HS-27A (cell line): ENCODE measurements around the gene BTBD9.
A peak's percentile ranks its signal among the peaks of the same experiment; 100 is the strongest.

Experiments
- DNase-seq: peaks from one replicate; pipeline ENCODE4 v3.0.0-alpha.2; 2012; ENCODE audit warnings: low read depth, missing footprints

The BTBD9 gene

GRCh38 chr6:38593998-38594665 is 45.6 kb downstream of the BTBD9 start:
- no peak for DNase-seq

DNA sequence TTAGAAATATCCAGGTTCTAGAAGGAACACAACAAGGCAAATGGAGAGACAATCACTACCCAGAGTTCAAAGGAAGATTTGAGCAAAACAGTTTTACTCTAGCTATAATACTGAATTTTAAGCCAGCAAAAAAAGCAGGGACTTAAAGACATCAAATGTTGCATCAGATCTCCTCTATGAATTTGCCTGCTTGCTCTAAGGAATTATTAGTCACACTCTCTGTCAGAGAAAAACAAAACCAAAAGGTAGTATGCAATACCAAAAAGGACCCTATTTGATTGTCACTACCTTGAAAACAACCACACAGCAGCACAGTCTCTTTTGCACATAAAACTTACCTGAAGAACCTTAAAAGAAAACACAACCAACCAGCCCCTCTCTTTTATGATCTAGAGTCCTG is 46.3 kb downstream of the BTBD9 start:
- DNase-seq = no peak

DNA sequence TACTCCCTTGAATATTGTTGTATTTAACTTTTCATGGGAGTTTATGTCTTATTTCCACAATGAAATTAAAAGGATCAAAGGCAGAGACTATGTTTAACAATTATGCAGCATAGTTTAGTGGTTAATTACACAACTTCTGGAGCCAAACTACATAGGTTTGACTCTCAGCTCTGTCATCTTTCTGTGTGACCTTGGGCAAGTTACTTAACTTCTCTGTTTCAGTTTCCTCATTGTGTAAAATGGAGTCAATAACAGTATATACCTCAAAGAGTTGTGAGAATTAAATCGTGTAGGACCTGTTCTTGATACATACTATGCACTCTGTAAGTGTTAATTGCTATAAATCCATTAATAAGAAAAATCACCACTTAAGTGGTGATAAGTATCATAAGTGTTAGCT is 48.3 kb downstream of the BTBD9 start:
- DNase-seq = no peak

- DNase-seq = no peak
Measured at GRCh38 chr6:38589367-38589720, 50.4 kb downstream of the BTBD9 start.

- no peak for DNase-seq
Measured at GRCh38 chr6:38588631-38589366, 50.9 kb downstream of the BTBD9 start.

DNA sequence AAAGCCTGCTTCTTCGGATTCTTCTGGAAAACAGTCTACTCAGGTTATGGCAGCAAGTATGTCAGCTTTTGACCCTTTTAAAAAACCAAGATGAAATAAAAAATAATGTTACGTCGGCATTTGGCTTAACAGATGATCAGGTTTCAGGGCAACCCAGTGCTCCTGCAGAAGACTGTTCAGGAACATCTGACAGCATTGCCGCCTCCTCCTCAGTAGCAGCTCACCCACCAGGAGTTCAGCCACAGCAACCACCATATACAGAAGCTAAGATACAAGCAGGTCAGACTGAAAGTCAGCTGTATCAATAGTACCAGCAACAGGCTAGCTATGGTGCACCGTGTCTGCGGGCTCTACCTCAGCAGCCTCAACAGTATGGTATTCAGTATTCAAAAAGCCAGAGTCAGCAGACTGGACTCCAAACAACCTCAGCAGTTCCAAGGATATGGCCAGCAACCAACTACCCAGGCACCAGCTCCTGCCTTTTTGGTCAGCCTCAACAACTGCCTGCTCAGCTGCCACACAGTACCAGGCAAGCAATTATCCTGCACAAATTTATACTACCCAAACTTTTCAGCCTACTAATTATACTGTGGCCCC is 51.9 kb downstream of the BTBD9 start:
- DNase-seq = no peak

DNA sequence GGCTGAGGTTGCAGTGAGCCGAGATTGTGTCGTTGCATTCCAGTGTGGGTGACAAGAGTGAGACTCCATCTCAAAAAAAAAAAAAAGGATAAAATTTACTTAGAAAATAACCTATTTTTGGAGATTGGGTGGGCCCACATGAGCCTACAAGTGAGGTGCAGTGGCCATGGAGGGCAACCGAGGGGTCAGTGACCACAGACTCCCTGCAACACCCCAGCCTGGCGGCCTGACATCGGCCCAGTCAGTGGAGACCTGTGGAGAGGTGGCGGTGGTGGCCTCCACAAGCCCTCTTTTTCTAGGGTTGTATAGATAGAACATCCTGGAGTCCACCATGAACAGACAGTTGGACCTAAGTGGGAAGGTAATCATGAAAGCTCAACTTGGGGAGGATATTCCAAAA is 52.7 kb downstream of the BTBD9 start:
- no peak for DNase-seq

DNA sequence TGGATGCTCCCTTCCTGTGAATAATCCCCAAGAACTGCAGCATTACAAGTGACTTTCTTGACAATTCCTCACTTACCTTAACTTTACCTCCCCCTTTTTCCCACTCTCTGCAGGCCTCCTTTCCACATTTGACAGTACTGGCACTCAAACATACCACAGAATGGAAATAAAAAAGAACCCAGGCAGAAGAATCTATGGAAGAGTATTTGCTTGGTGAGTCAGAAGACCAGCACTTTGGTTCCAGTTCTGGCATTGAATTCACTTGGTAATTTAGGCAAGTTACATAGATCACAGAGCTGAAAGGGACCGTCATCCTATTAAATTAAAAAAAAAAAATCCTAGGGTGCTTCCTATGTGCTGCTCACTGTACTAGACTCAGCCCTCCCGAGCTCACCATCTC is 55.0 kb downstream of the BTBD9 start:
- DNase-seq = no peak

DNA sequence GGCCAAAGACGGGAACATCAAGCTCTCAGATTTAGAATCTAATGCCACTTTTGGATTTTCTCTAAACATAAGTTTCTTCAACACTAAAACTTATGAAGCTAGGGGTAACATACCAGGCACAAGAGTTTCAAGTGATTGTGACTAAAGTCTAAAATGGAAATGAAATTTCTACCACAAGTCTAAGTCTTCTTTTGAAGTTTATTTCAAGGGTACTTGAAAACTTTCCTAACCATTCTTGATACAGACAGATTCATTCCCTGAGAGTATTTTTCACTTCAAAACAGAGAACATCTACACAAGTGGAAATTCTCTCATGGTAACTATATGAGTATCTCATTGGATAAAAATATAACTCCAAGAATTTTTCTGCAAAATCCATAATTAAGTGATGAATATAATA is 56.2 kb downstream of the BTBD9 start:
- no peak for DNase-seq

GRCh38 chr6:38580030-38580429 is 59.7 kb downstream of the BTBD9 start:
- no peak for DNase-seq

- DNase-seq = no peak
Measured at GRCh38 chr6:38579010-38579628, 60.6 kb downstream of the BTBD9 start.

DNA sequence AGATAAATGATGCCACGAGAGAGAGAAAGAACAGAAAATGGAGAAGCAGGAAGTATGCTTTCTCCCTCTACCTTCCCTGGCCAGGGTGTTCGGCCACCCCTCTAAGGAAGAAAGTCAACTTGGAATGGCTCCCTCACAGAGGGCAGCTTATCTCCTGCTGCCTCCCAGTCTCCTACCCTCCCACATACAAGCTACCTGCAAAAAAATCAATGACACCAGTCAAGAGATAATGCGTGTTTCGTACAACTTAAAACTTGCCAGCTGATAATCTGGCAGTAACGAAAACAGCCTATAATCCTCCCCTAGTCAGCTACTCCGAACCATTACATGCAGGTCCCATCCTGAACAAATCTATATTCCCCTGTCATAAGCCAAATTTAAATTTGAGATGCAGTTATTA is 61.7 kb downstream of the BTBD9 start:
- DNase-seq = no peak

GRCh38 chr6:38577492-38577891 is 62.2 kb downstream of the BTBD9 start:
- no peak for DNase-seq

- no peak for DNase-seq
Measured at GRCh38 chr6:38573801-38574395, 65.8 kb downstream of the BTBD9 start.

- DNase-seq = no peak
Measured at GRCh38 chr6:38572186-38572813, 67.4 kb downstream of the BTBD9 start.

DNA sequence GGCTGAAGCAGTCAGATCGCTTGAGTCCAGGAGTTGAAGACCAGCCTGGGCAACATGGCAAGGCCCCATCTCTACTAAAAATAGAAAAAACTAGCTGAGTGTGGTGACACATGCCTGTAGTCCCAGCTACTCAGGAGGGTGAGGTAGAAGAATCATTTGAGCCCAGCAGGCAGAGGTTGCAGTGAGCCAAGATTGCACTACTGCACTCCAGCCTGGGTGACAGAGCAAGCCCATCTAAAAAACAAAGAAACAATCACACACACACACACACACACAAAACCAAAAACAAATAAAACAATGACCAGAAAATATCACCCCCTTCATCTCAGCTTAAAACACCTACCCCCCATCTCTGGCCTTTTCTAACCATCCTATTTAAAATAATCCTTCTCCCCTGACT is 68.0 kb downstream of the BTBD9 start:
- no peak for DNase-seq

- no peak for DNase-seq
Measured at GRCh38 chr6:38570750-38571149, 69.0 kb downstream of the BTBD9 start.

GRCh38 chr6:38567436-38567835 is 72.3 kb downstream of the BTBD9 start:
- peak; percentile 82 for DNase-seq

GRCh38 chr6:38566295-38567030 is 73.3 kb downstream of the BTBD9 start:
- no peak for DNase-seq

GRCh38 chr6:38564301-38564700 is 75.4 kb downstream of the BTBD9 start:
- no peak for DNase-seq

GRCh38 chr6:38555606-38556005 is 84.1 kb downstream of the BTBD9 start:
- DNase-seq = no peak
